Caco-2 (cell line): ENCODE data around the gene DOCK9. TPM values are rescaled to one million over a fixed set of nuclear protein-coding genes. Genes with fewer than 3 reads are reported as not detected.

Experiments used
- BruUV-seq: library from RNA; stranded (reverse); fragments of 400-500 nt; replicated peaks from 2 replicates; lab custom pipeline; 2021; lab: Mats Ljungman, UMichigan
- CTCF ChIA-PET: fragments of 300-600 bp; sonication (Branson Sonifier 250); formaldehyde crosslinking; loops from one replicate; lab custom pipeline; 2022; ENCODE audit warnings: antibody characterized with exemption; lab: Charles Lee
- POLR2A ChIA-PET: fragments of 300-600 bp; sonication (Branson Sonifier 250); formaldehyde crosslinking; loops from one replicate; lab custom pipeline; 2022; ENCODE audit warnings: antibody characterized with exemption; lab: Charles Lee
- DNase-seq, 2 experiments: peaks; one replicate each; pipeline versions ENCODE4 v3.0.0 to v3.0.0-alpha.2; 2020 to 2022
- H3K27me3 ChIP-seq: replicated peaks from 2 replicates; pipeline ENCODE4 v1.6.0; 2011; ENCODE audit warnings: low read length; ENCODE audit not compliant: control insufficient read depth, insufficient read depth
- H3K36me3 ChIP-seq: 2 replicates; pipeline ENCODE4 v1.5.1; 2011; ENCODE audit warnings: low read length; ENCODE audit not compliant: control insufficient read depth, insufficient read depth
- H3K4me1 ChIP-seq: fragments of 250-450 bp; sonication (Bioruptor Pico); 2 replicates; pipeline ENCODE4 v1.5.1; 2020; ENCODE audit warnings: mild to moderate bottlenecking
- H3K4me3 ChIP-seq: 2 replicates; pipeline ENCODE4 v1.5.1; 2011; ENCODE audit warnings: low read depth, mild to moderate bottlenecking, control low read depth, low read length
- H3K9me3 ChIP-seq: fragments of 250-450 bp; sonication (Bioruptor Pico); 2 replicates; pipeline ENCODE4 v1.5.1; 2020; ENCODE audit warnings: mild to moderate bottlenecking, moderate library complexity
- H3K27ac Mint-ChIP-seq: one replicate; pipeline ENCODE4 v1.8.0; 2022; ENCODE audit warnings: mixed read lengths; ENCODE audit not compliant: unreplicated experiment
- H3K27me3 Mint-ChIP-seq: one replicate; pipeline ENCODE4 v1.8.0; 2022; ENCODE audit warnings: mixed read lengths; ENCODE audit not compliant: insufficient read depth, unreplicated experiment
- H3K36me3 Mint-ChIP-seq: one replicate; pipeline ENCODE4 v1.8.0; 2022; ENCODE audit warnings: mild to moderate bottlenecking, mixed read lengths; ENCODE audit not compliant: insufficient read depth, unreplicated experiment
- H3K4me1 Mint-ChIP-seq: one replicate; pipeline ENCODE4 v1.8.0; 2022; ENCODE audit warnings: low read depth, mixed read lengths; ENCODE audit not compliant: unreplicated experiment
- H3K4me3 Mint-ChIP-seq: one replicate; pipeline ENCODE4 v1.8.0; 2022; ENCODE audit warnings: mild to moderate bottlenecking, moderate library complexity, mixed read lengths; ENCODE audit not compliant: unreplicated experiment
- H3K9me3 Mint-ChIP-seq: one replicate; pipeline ENCODE4 v1.8.0; 2022; ENCODE audit warnings: mixed read lengths; ENCODE audit not compliant: unreplicated experiment
- CTCF ChIP-seq, 2 experiments: fragments of 200-600 bp in 1 of 2; IDR thresholded peaks; 1 replicate in 1 of 2; 2 replicates in 1 of 2; pipeline versions ENCODE4 v1.5.1 to v1.8.0; 2011 to 2022; ENCODE audit warnings: antibody characterized with exemption in 1 of 2, control low read depth in 1 of 2, inconsistent platforms in 1 of 2, low read depth in 1 of 2, low read length in 1 of 2, mild to moderate bottlenecking in 1 of 2, moderate library complexity in 1 of 2; ENCODE audit not compliant: insufficient read depth in 1 of 2, severe bottlenecking in 1 of 2, unreplicated experiment in 1 of 2
- intact Hi-C: fragments of 100-400 bp; cut with micrococcal nuclease; formaldehyde crosslinking; loops from one replicate; pipeline ENCODE4 v1.10.0; 2022; ENCODE audit not compliant: unreplicated experiment
- total RNA-seq: library from RNA; stranded (reverse); gene quantifications from 2 replicates; pipeline ENCODE4 v1.2.3, GENCODE V29; 2022

Gene DOCK9
- total RNA-seq, 1 experiment from 2014 or later = 260 TPM

- CTCF ChIA-PET = no interaction called here
- H3K4me1 ChIP-seq = no peaks in the 10 kb centered on the region
Measured at GRCh38 chr13:98996046-98996445, 18.2 kb upstream of the DOCK9 start.

GRCh38 chr13:98994896-98995295 lies 17.0 kb upstream of the DOCK9 start:
- no peaks in the 10 kb centered on the region for H3K27me3 Mint-ChIP-seq
- Histone ChIP-seq H3K4me3 (no peak overlapping the region), H3K9me3 (no peaks in the 10 kb centered on the region), H3K36me3 (no peaks in the 10 kb centered on the region), H3K27me3 (no peaks in the 10 kb centered on the region), H3K4me1 (no peaks in the 10 kb centered on the region)
- no peaks in the 10 kb centered on the region for H3K9me3 Mint-ChIP-seq
- BruUV-seq = no TSS peak
- no peak for TF ChIP-seq CTCF (IDR thresholded peaks at IDR 0.05; ENCODE audit: insufficient read depth in 1 of 2, low read depth in 1 of 2, low read length in 1 of 2, severe bottlenecking in 1 of 2, unreplicated experiment in 1 of 2)
- POLR2A ChIA-PET = no interaction called here
- H3K36me3 Mint-ChIP-seq = no peaks in the 10 kb centered on the region
- H3K4me3 Mint-ChIP-seq = no peak overlapping the region
- H3K4me1 Mint-ChIP-seq = no peaks in the 10 kb centered on the region
- no peak overlapping the region for H3K27ac Mint-ChIP-seq
- intact Hi-C loops = no loop called here
- DNase-seq = no peak
- CTCF ChIA-PET = no interaction called here

More at GRCh38 chr13:98996046-98996445, 18.2 kb upstream of the DOCK9 start:
- Mint-ChIP-seq H3K9me3 (no peaks in the 10 kb centered on the region), H3K27ac (no peak overlapping the region), H3K4me3 (no peak overlapping the region), H3K36me3 (no peaks in the 10 kb centered on the region), H3K4me1 (no peaks in the 10 kb centered on the region), H3K27me3 (no peaks in the 10 kb centered on the region)
- Histone ChIP-seq H3K9me3 (no peaks in the 10 kb centered on the region), H3K36me3 (no peaks in the 10 kb centered on the region), H3K27me3 (no peaks in the 10 kb centered on the region), H3K4me3 (no peak overlapping the region)
- POLR2A ChIA-PET = no interaction called here
- intact Hi-C loops = no loop called here
- no TSS peak for BruUV-seq
- TF ChIP-seq CTCF (IDR thresholded peaks at IDR 0.05; ENCODE audit: insufficient read depth in 1 of 2, low read depth in 1 of 2, low read length in 1 of 2, severe bottlenecking in 1 of 2, unreplicated experiment in 1 of 2) = no peak
- DNase-seq = no peak

GRCh38 chr13:98994080-98994479 lies 16.2 kb upstream of the DOCK9 start:
- Mint-ChIP-seq H3K36me3 (peaks cover under 1% of the 10 kb centered on the region), H3K27ac (no peak overlapping the region), H3K4me3 (no peak overlapping the region), H3K4me1 (no peaks in the 10 kb centered on the region), H3K27me3 (no peaks in the 10 kb centered on the region), H3K9me3 (no peaks in the 10 kb centered on the region)
- ChIA-PET CTCF (no interaction called here), POLR2A (no interaction called here)
- Histone ChIP-seq H3K27me3 (no peaks in the 10 kb centered on the region), H3K36me3 (no peaks in the 10 kb centered on the region), H3K4me1 (no peaks in the 10 kb centered on the region), H3K9me3 (no peaks in the 10 kb centered on the region), H3K4me3 (no peak overlapping the region)
- no TSS peak for BruUV-seq
- DNase-seq = no peak
- TF ChIP-seq CTCF (IDR thresholded peaks at IDR 0.05; ENCODE audit: insufficient read depth in 1 of 2, low read depth in 1 of 2, low read length in 1 of 2, severe bottlenecking in 1 of 2, unreplicated experiment in 1 of 2) = no peak
- intact Hi-C loops = no loop called here
